Hair follicle dermal papilla cell (primary cell): ENCODE data around the gene LRRC75A. TPM values are rescaled to one million over a fixed set of nuclear protein-coding genes. Genes with fewer than 3 reads are reported as not detected.

ENCODE experiments used
- small RNA-seq: library from RNA; depleted of rRNA; stranded (forward); fragments of <200 nt; gene quantifications from one replicate; pipeline ENCODE3, GENCODE V24; 2012
- total RNA-seq: library from RNA; depleted of rRNA; stranded (reverse); fragments of >200 nt; gene quantifications from 2 replicates; pipeline ENCODE4 v1.2.3, GENCODE V29; 2012

LRRC75A gene
- 0.12 and 0.32 TPM in 2 replicates for total RNA-seq

GRCh38 chr17:16491703-16492612, at the start of gene LRRC75A:
Gene LRRC75A (minus strand): TSS chr17:16492193. CDS start chr17:16491990, 203 bp downstream.

GRCh38 chr17:16415031-16415924, 76.7 kb downstream of the LRRC75A start, which contains the start of gene TRPV2:
Gene TRPV2 (plus strand): TSS chr17:16415571. CDS start chr17:16417669, 2,098 bp downstream.

Small RNAs within 50 kb of the gene (small RNA-seq; reads per million reads assigned to genes)
- gene SNORD49A (not detected), gene SNORD65 (not detected)

Other genes with a start within 250 kb of the LRRC75A start
- gene CENPV, start 138.7 kb downstream of the LRRC75A start, total RNA-seq, result 2.8 and 5.2 TPM in 2 replicates
- gene UBB, start 111.1 kb downstream of the LRRC75A start, total RNA-seq, result 685 and 804 TPM in 2 replicates
- 63.8 and 64.4 TPM in 2 replicates for gene TRPV2, start 76.6 kb downstream of the LRRC75A start, total RNA-seq
- 10.7 and 13.4 TPM in 2 replicates for gene ZNF287, start 77.0 kb upstream of the LRRC75A start, total RNA-seq
- gene ZNF624, start 161.7 kb upstream of the LRRC75A start, total RNA-seq, result 6.8 and 7.3 TPM in 2 replicates
- gene CCDC144A, start 198.0 kb upstream of the LRRC75A start, total RNA-seq, result 1.8 and 4.4 TPM in 2 replicates